Endothelial cell of umbilical vein (primary cell): Measurements from ENCODE around the gene HCRT. TPM values are rescaled to one million over a fixed set of nuclear protein-coding genes. Genes with fewer than 3 reads are reported as not detected.

Experiments used
- BruUV-seq: library from RNA; stranded (reverse); fragments of 400-500 nt; replicated peaks from 2 replicates; lab custom pipeline; 2021; lab: Mats Ljungman, UMichigan
- CTCF ChIA-PET: fragments of 300-600, 350-600 bp; sonication (Branson Sonifier 250); formaldehyde crosslinking; loops from one replicate; lab custom pipeline; 2021; ENCODE audit warnings: antibody characterized with exemption, inconsistent platforms; lab: Charles Lee
- POLR2A ChIA-PET: fragments of 300-600, 350-600 bp; sonication (Branson Sonifier 250); formaldehyde crosslinking; loops from one replicate; lab custom pipeline; 2021; ENCODE audit warnings: antibody characterized with exemption, inconsistent platforms; lab: Charles Lee
- DNase-seq: peaks from one replicate; pipeline ENCODE4 v3.0.0-alpha.2; 2011; ENCODE audit warnings: low read depth, low spot score
- FAIRE-seq: peaks from 2 replicates; lab custom pipeline; 2011; peaks lifted over from hg19 to GRCh38; lab: Jason Lieb, UNC
- H2AFZ ChIP-seq: 2 replicates; pipeline ENCODE4 v1.6.0; 2012; ENCODE audit warnings: low read depth, low read length, control low read depth, inconsistent platforms
- H3K27ac ChIP-seq: 2 replicates; pipeline ENCODE4 v1.5.1; 2011; ENCODE audit warnings: low read depth, mild to moderate bottlenecking, control low read depth, low read length, moderate library complexity; ENCODE audit not compliant: insufficient read depth
- H3K27me3 ChIP-seq, 2 experiments: 2 replicates each; pipeline versions ENCODE4 v1.6.0 to v1.6.1; 2011; ENCODE audit warnings: low read length in 2 of 2, mixed read lengths in 1 of 2; ENCODE audit not compliant: control insufficient read depth in 2 of 2, insufficient read depth in 2 of 2
- H3K36me3 ChIP-seq, 2 experiments: 2 replicates in 1 of 2; 3 replicates in 1 of 2; pipeline ENCODE4 v1.5.1; 2011; ENCODE audit warnings: low read length in 2 of 2, mild to moderate bottlenecking in 1 of 2, moderate library complexity in 1 of 2; ENCODE audit not compliant: control insufficient read depth in 2 of 2, insufficient read depth in 2 of 2; ENCODE audit errors: extremely low read depth in 1 of 2
- H3K4me1 ChIP-seq: 3 replicates; pipeline ENCODE4 v1.5.1; 2011; ENCODE audit warnings: mild to moderate bottlenecking, low read length; ENCODE audit not compliant: control insufficient read depth, insufficient read depth; ENCODE audit errors: extremely low read depth
- H3K4me2 ChIP-seq: 2 replicates; pipeline ENCODE4 v1.6.1; 2011; ENCODE audit warnings: low read length, control low read depth, mixed read lengths; ENCODE audit not compliant: insufficient read depth
- H3K4me3 ChIP-seq, 3 experiments: fragments of 200-600 bp in 1 of 3; sonication (generic), shearing (Covaris generic) in 1 of 3; replicated peaks in 1 of 3; 2 replicates each; pipeline ENCODE4 v1.5.1; 2011 to 2016; ENCODE audit warnings: control low read depth in 3 of 3, low read length in 3 of 3, mild to moderate bottlenecking in 2 of 3, inconsistent platforms in 1 of 3, low read depth in 1 of 3, moderate library complexity in 1 of 3; ENCODE audit not compliant: insufficient read depth in 1 of 3
- H3K79me2 ChIP-seq: 2 replicates; pipeline ENCODE4 v1.6.0; 2012; ENCODE audit warnings: low read length, inconsistent platforms; ENCODE audit not compliant: control insufficient read depth, insufficient read depth
- H3K9ac ChIP-seq: replicated peaks from 2 replicates; pipeline ENCODE3; 2011; ENCODE audit warnings: low read length, control low read depth; ENCODE audit not compliant: insufficient read depth; ENCODE audit errors: extremely low read depth
- H3K9me1 ChIP-seq: replicated peaks from 3 replicates; pipeline ENCODE4 v1.6.0; 2011; ENCODE audit warnings: mild to moderate bottlenecking, low read length; ENCODE audit not compliant: control insufficient read depth, insufficient read depth; ENCODE audit errors: extremely low read depth
- H3K9me3 ChIP-seq: replicated peaks from 2 replicates; pipeline ENCODE4 v1.5.1; 2012; ENCODE audit warnings: low read length, inconsistent platforms; ENCODE audit not compliant: control insufficient read depth, insufficient read depth
- H4K20me1 ChIP-seq: replicated peaks from 2 replicates; pipeline ENCODE3; 2011; ENCODE audit warnings: mild to moderate bottlenecking, low read length; ENCODE audit not compliant: control insufficient read depth, insufficient read depth; ENCODE audit errors: extremely low read depth
- CTCF ChIP-seq, 2 donors: IDR thresholded peaks; 1 replicate in 1 of 2; 2 replicates in 1 of 2; pipeline ENCODE4 v1.5.1; 2011; ENCODE audit warnings: low read length in 2 of 2, mild to moderate bottlenecking in 2 of 2, moderate library complexity in 2 of 2, control low read depth in 1 of 2, inconsistent platforms in 1 of 2, low read depth in 1 of 2; ENCODE audit not compliant: insufficient read depth in 1 of 2; ENCODE audit errors: extremely low read depth in 1 of 2
- EZH2 ChIP-seq: IDR thresholded peaks from 2 replicates; pipeline ENCODE4 v1.6.1; 2012; ENCODE audit warnings: borderline replicate concordance, low read depth, mild to moderate bottlenecking, moderate library complexity, low read length, inconsistent platforms; ENCODE audit not compliant: severe bottlenecking
- FOS ChIP-seq: IDR thresholded peaks from 2 replicates; pipeline ENCODE4 v1.6.1; 2011; ENCODE audit warnings: mild to moderate bottlenecking, low read length, moderate library complexity, borderline replicate concordance; ENCODE audit not compliant: insufficient read depth
- GATA2 ChIP-seq: IDR thresholded peaks from 2 replicates; pipeline ENCODE4 v1.7.0; 2011; ENCODE audit warnings: low read depth, mild to moderate bottlenecking, moderate library complexity, mixed read lengths, low read length; ENCODE audit not compliant: insufficient read length, insufficient read depth
- JUN ChIP-seq: IDR thresholded peaks from 2 replicates; pipeline ENCODE4 v1.6.1; 2011; ENCODE audit warnings: borderline replicate concordance, low read depth; ENCODE audit not compliant: insufficient read length, insufficient read depth
- MAX ChIP-seq: IDR thresholded peaks from 2 replicates; pipeline ENCODE4 v1.6.1; 2011; ENCODE audit not compliant: insufficient read depth, insufficient read length
- MYC ChIP-seq: IDR thresholded peaks from one replicate; pipeline ENCODE4 v1.6.1; 2011; ENCODE audit warnings: mild to moderate bottlenecking, low read depth, low read length
- POLR2A ChIP-seq: IDR thresholded peaks from 2 replicates; pipeline ENCODE4 v1.6.1; 2012; ENCODE audit warnings: low read depth, mild to moderate bottlenecking, control low read depth, low read length
- POLR2AphosphoS5 ChIP-seq: IDR thresholded peaks from 2 replicates; pipeline ENCODE4 v1.6.1; 2012; ENCODE audit warnings: low read depth, mild to moderate bottlenecking, control low read depth, low read length, moderate library complexity; ENCODE audit not compliant: insufficient read depth
- dilution Hi-C: fragments of 300-500 bp; cut with MboI; formaldehyde crosslinking; loops from one replicate; pipeline ENCODE4 v1.15.0; 2019; ENCODE audit warnings: low sequenced_read_pairs; ENCODE audit not compliant: extremely low pct_ligation_motif_present
- intact Hi-C: fragments of 100-400 bp; cut with micrococcal nuclease; formaldehyde crosslinking; loops from one replicate; pipeline ENCODE4 v1.10.0; 2022
- polyA plus RNA-seq, 4 experiments: library from polyadenylated mRNA; depleted of rRNA in 3 of 4; stranded (reverse) in 3 of 4; unstranded in 1 of 4; fragments of >200 nt; gene quantifications; 2 replicates each; pipeline versions ENCODE4 v1.2.1 to v1.2.3, GENCODE V29; 2011 to 2012; ENCODE audit warnings: missing spikeins in 1 of 4
- total RNA-seq: library from RNA; stranded (reverse); gene quantifications from 2 replicates; pipeline ENCODE4 v1.2.3, GENCODE V29; 2021

Gene HCRT
- total and polyA plus RNA-seq, 2 donors (not counting 3 experiments of a cell fraction or from before 2014, with no cell fraction given), result not detected

DNA sequence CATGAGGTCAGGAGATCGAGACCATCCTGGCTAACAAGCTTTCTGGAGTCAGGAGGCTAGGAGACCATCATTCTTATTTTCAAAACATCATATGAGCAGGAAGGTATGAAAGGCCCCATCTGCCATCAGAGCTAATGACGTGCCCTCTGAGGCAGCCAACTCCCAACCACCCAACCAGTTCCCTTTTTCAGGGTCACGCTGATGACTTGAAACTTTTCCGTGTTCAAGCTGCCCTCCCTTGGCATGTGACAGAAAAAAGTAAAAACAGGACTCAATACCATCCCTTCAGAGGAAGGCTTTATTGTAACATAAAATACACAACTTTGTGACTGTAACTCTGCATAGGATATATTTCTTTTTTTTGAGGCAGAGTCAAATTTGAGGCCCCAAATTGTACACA lies 13.6 kb upstream of the HCRT start:
- dilution Hi-C loops, result no loop called here
- Histone ChIP-seq H3K27me3 (no peaks in the 10 kb centered on the region), H3K27ac (no peak overlapping the region), H2AFZ (no peak overlapping the region), H3K4me1 (no peaks in the 10 kb centered on the region), H3K4me3 (no peak overlapping the region), H4K20me1 (no peaks in the 10 kb centered on the region), H3K9ac (no peak overlapping the region), H3K9me3 (no peaks in the 10 kb centered on the region), H3K36me3 (peaks cover 3 to 18% of the 10 kb centered on the region in 2 experiments), H3K79me2 (no peaks in the 10 kb centered on the region), H3K9me1 (no peaks in the 10 kb centered on the region), H3K4me2 (no peak overlapping the region)
- intact Hi-C loops, result no loop called here
- CTCF ChIA-PET, result interaction anchor here (1.5 kb wide), 1 partner anchor 23 kb away, joined by 5 read pairs; no protein-coding TSS in a partner anchor
- no TSS peak for BruUV-seq
- DNase-seq, result no peak
- TF ChIP-seq POLR2AphosphoS5 (no peak), GATA2 (no peak), CTCF (IDR thresholded peaks at IDR 0.05; ENCODE audit: extremely low read depth in 1 of 2, insufficient read depth in 1 of 2, low read depth in 1 of 2, low read length in 2 of 2) (no peak), POLR2A (no peak), FOS (no peak), JUN (no peak), EZH2 (no peak), MAX (no peak), MYC (no peak)
- no peak for FAIRE-seq
- POLR2A ChIA-PET, result no interaction called here
